Measurements from ENCODE around the gene CNTFR.

CNTFR gene

GRCh38 chr9:34590381-34591247, 1.1 kb upstream of the CNTFR start:
- peak; percentile 21 for DNase-seq (ENCODE audit: low spot score)

- peak; percentile 21 for DNase-seq (ENCODE audit: low spot score)
These were observed 571 bp downstream of the CNTFR start for GRCh38 chr9:34588671-34589635.

GRCh38 chr9:34587271-34587670, 2.3 kb downstream of the CNTFR start:
- DNase-seq (ENCODE audit: low spot score), result no peak

GRCh38 chr9:34585946-34586669, 3.4 kb downstream of the CNTFR start:
- DNase-seq (ENCODE audit: low spot score), result no peak

- no peak for DNase-seq (ENCODE audit: low spot score)
These were observed 4.6 kb downstream of the CNTFR start for GRCh38 chr9:34584970-34585369.

- DNase-seq (ENCODE audit: low spot score), result no peak
These were observed 6.7 kb downstream of the CNTFR start for GRCh38 chr9:34582787-34583186.

GRCh38 chr9:34581318-34581717, 8.2 kb downstream of the CNTFR start:
- DNase-seq (ENCODE audit: low spot score), result no peak

GRCh38 chr9:34580358-34580757, 9.2 kb downstream of the CNTFR start:
- DNase-seq (ENCODE audit: low spot score), result no peak

GRCh38 chr9:34579808-34580163, 9.7 kb downstream of the CNTFR start:
- no peak for DNase-seq (ENCODE audit: low spot score)

GRCh38 chr9:34579104-34579807, 10.3 kb downstream of the CNTFR start:
- DNase-seq (ENCODE audit: low spot score), result no peak

- DNase-seq (ENCODE audit: low spot score), result no peak
These were observed 11.1 kb downstream of the CNTFR start for GRCh38 chr9:34578241-34579103.

GRCh38 chr9:34577400-34578240, 11.9 kb downstream of the CNTFR start:
- no peak for DNase-seq (ENCODE audit: low spot score)

- no peak for DNase-seq (ENCODE audit: low spot score)
These were observed 12.7 kb downstream of the CNTFR start for GRCh38 chr9:34576597-34577399.

- no peak for DNase-seq (ENCODE audit: low spot score)
These were observed 13.5 kb downstream of the CNTFR start for GRCh38 chr9:34575862-34576596.

- DNase-seq (ENCODE audit: low spot score), result no peak
These were observed 14.3 kb downstream of the CNTFR start for GRCh38 chr9:34575241-34575640.

- DNase-seq (ENCODE audit: low spot score), result no peak
These were observed 15.0 kb downstream of the CNTFR start for GRCh38 chr9:34574571-34574970.

- no peak for DNase-seq (ENCODE audit: low spot score)
These were observed 15.8 kb downstream of the CNTFR start for GRCh38 chr9:34573599-34574325.
